H1 (cell line): ENCODE measurements around the gene MEIOB. TPM values are rescaled to one million over a fixed set of nuclear protein-coding genes. Genes with fewer than 3 reads are reported as not detected.

Experiments
- CTCF ChIA-PET: fragments of 300-600 bp; sonication (Branson Sonifier 250); formaldehyde crosslinking; loops from one replicate; lab custom pipeline; 2021; ENCODE audit not compliant: partially characterized antibody; lab: Charles Lee
- POLR2A ChIA-PET: fragments of 300-600 bp; sonication (Branson Sonifier 250); formaldehyde crosslinking; loops from one replicate; lab custom pipeline; 2021; ENCODE audit warnings: inconsistent platforms; ENCODE audit not compliant: partially characterized antibody; lab: Charles Lee
- DNase-seq, 2 experiments: peaks; one replicate each; pipeline versions ENCODE4 v3.0.0 to v3.0.0-alpha.2; 2010 to 2022; ENCODE audit warnings: low spot score in 2 of 2, low read depth in 1 of 2, mixed read lengths in 1 of 2
- FAIRE-seq: peaks from 2 replicates; lab custom pipeline; 2011; peaks lifted over from hg19 to GRCh38; lab: Jason Lieb, UNC
- H2AFZ ChIP-seq: 2 replicates; pipeline ENCODE4 v1.8.1; 2012; ENCODE audit warnings: low read length, inconsistent platforms
- H2AK5ac ChIP-seq: 2 replicates; pipeline ENCODE4 v1.6.1; 2013; ENCODE audit warnings: low read depth, low read length
- H2BK120ac ChIP-seq: replicated peaks from 2 replicates; pipeline ENCODE3; 2013; ENCODE audit warnings: low read depth, low read length, inconsistent platforms
- H2BK12ac ChIP-seq: 2 replicates; pipeline ENCODE4 v1.6.1; 2013; ENCODE audit warnings: low read depth, low read length
- H2BK15ac ChIP-seq: 2 replicates; pipeline ENCODE4 v1.6.1; 2013; ENCODE audit warnings: low read length
- H2BK20ac ChIP-seq: 2 replicates; pipeline ENCODE4 v1.6.1; 2013; ENCODE audit warnings: low read length
- H2BK5ac ChIP-seq: 2 replicates; pipeline ENCODE4 v1.6.1; 2013; ENCODE audit warnings: low read depth, low read length
- H3K14ac ChIP-seq: 2 replicates; pipeline ENCODE4 v1.6.1; 2013; ENCODE audit warnings: inconsistent platforms; ENCODE audit not compliant: insufficient read length
- H3K18ac ChIP-seq: 2 replicates; pipeline ENCODE4 v1.6.1; 2013; ENCODE audit warnings: low read length; ENCODE audit errors: extremely low read depth
- H3K23ac ChIP-seq: 2 replicates; pipeline ENCODE4 v1.6.1; 2013; ENCODE audit warnings: inconsistent platforms; ENCODE audit not compliant: insufficient read length
- H3K23me2 ChIP-seq: 2 replicates; pipeline ENCODE4 v1.6.1; 2013; ENCODE audit warnings: low read depth, low read length
- H3K27ac ChIP-seq: 2 replicates; pipeline ENCODE4 v1.6.1; 2011; ENCODE audit warnings: low read depth, low read length, inconsistent platforms
- H3K27me3 ChIP-seq, 4 experiments: replicated peaks in 1 of 4; 1 replicate in 1 of 4; 2 replicates in 3 of 4; pipeline versions ENCODE4 v1.6.1 to v1.8.1; 2011 to 2013; ENCODE audit warnings: low read length in 3 of 4, mild to moderate bottlenecking in 3 of 4, inconsistent platforms in 2 of 4, mixed read lengths in 2 of 4, moderate library complexity in 1 of 4; ENCODE audit not compliant: control insufficient read depth in 3 of 4, insufficient read depth in 3 of 4; ENCODE audit errors: extremely low read depth in 1 of 4
- H3K36me3 ChIP-seq, 4 experiments: 2 replicates each; pipeline versions ENCODE4 v1.6.1 to v1.8.1; 2011 to 2013; ENCODE audit warnings: mild to moderate bottlenecking in 4 of 4, low read length in 3 of 4, moderate library complexity in 2 of 4, control low read depth in 1 of 4, inconsistent platforms in 1 of 4; ENCODE audit not compliant: insufficient read depth in 4 of 4, control insufficient read depth in 2 of 4
- H3K4ac ChIP-seq: replicated peaks from 2 replicates; pipeline ENCODE3; 2013; ENCODE audit warnings: low read length, low read depth, mixed read lengths, inconsistent platforms; ENCODE audit not compliant: insufficient read length
- H3K4me1 ChIP-seq, 4 experiments: replicated peaks in 1 of 4; 1 replicate in 1 of 4; 2 replicates in 3 of 4; pipeline versions ENCODE4 v1.6.1 to v1.8.1; 2011 to 2013; ENCODE audit warnings: low read length in 3 of 4, inconsistent platforms in 2 of 4, mixed read lengths in 1 of 4; ENCODE audit not compliant: insufficient read depth in 4 of 4, control insufficient read depth in 3 of 4
- H3K4me2 ChIP-seq, 2 experiments: 2 replicates each; pipeline versions ENCODE4 v1.6.1 to v1.8.1; 2011 to 2013; ENCODE audit warnings: low read depth in 2 of 2, low read length in 2 of 2, control low read depth in 1 of 2, inconsistent platforms in 1 of 2, mild to moderate bottlenecking in 1 of 2; ENCODE audit not compliant: insufficient read depth in 1 of 2
- H3K4me3 ChIP-seq, 4 experiments: fragments of 200-600, 300-600 bp in 1 of 4; sonication (generic), shearing (Covaris generic), sonication (Bioruptor Twin) in 1 of 4; 2 replicates each; pipeline versions ENCODE4 v1.5.1 to v1.8.1; 2011 to 2016; ENCODE audit warnings: low read length in 4 of 4, low read depth in 3 of 4, control low read depth in 2 of 4, inconsistent platforms in 2 of 4, mild to moderate bottlenecking in 2 of 4, mixed read lengths in 1 of 4, moderate library complexity in 1 of 4; ENCODE audit not compliant: insufficient read depth in 2 of 4; ENCODE audit errors: extremely low read depth in 1 of 4
- H3K56ac ChIP-seq: replicated peaks from 2 replicates; pipeline ENCODE3; 2013; ENCODE audit warnings: low read depth, mild to moderate bottlenecking, mixed read lengths, low read length, inconsistent platforms; ENCODE audit not compliant: insufficient read length
- H3K79me1 ChIP-seq: 2 replicates; pipeline ENCODE4 v1.6.1; 2013; ENCODE audit warnings: low read depth, low read length, control low read depth
- H3K79me2 ChIP-seq, 2 experiments: 2 replicates each; pipeline versions ENCODE4 v1.6.1 to v1.8.1; 2012 to 2013; ENCODE audit warnings: low read length in 2 of 2, mild to moderate bottlenecking in 2 of 2, inconsistent platforms in 1 of 2; ENCODE audit not compliant: insufficient read depth in 2 of 2, control insufficient read depth in 1 of 2
- H3K9ac ChIP-seq, 4 experiments: replicated peaks in 1 of 4; 1 replicate in 1 of 4; 2 replicates in 3 of 4; pipeline versions ENCODE4 v1.6.1 to v1.8.1; 2011 to 2013; ENCODE audit warnings: low read depth in 3 of 4, low read length in 3 of 4, control low read depth in 2 of 4, mild to moderate bottlenecking in 2 of 4, moderate library complexity in 2 of 4, inconsistent platforms in 1 of 4; ENCODE audit errors: extremely low read depth in 1 of 4
- H3K9me3 ChIP-seq, 2 experiments: 2 replicates each; pipeline versions ENCODE4 v1.6.1 to v1.8.1; 2012 to 2013; ENCODE audit warnings: mild to moderate bottlenecking in 2 of 2, moderate library complexity in 2 of 2, control low read depth in 1 of 2, inconsistent platforms in 1 of 2, low read depth in 1 of 2, low read length in 1 of 2, mixed read lengths in 1 of 2; ENCODE audit not compliant: insufficient read depth in 2 of 2
- H4K20me1 ChIP-seq, 2 experiments: replicated peaks in 1 of 2; 2 replicates each; pipeline versions ENCODE3 to v1.8.1; 2011 to 2013; ENCODE audit warnings: inconsistent platforms in 2 of 2, low read length in 2 of 2, mild to moderate bottlenecking in 1 of 2; ENCODE audit not compliant: insufficient read depth in 2 of 2, control insufficient read depth in 1 of 2
- H4K5ac ChIP-seq: 2 replicates; pipeline ENCODE4 v1.6.1; 2013; ENCODE audit warnings: low read length, low read depth, mixed read lengths, inconsistent platforms; ENCODE audit not compliant: insufficient read length
- H4K8ac ChIP-seq: 2 replicates; pipeline ENCODE4 v1.8.0; 2013; ENCODE audit warnings: mild to moderate bottlenecking, moderate library complexity, low read length, inconsistent platforms; ENCODE audit not compliant: insufficient read depth; ENCODE audit errors: extremely low read depth
- H4K91ac ChIP-seq: replicated peaks from 2 replicates; pipeline ENCODE3; 2013; ENCODE audit warnings: low read length, mixed read lengths, inconsistent platforms; ENCODE audit not compliant: insufficient read length
- NANOG ChIP-seq: IDR thresholded peaks from 2 replicates; pipeline ENCODE4 v1.6.1; 2011; ENCODE audit warnings: low read length, low read depth, mild to moderate bottlenecking, inconsistent platforms; ENCODE audit not compliant: insufficient read depth, poor library complexity, severe bottlenecking
- WGBS, 2 experiments: shearing (Covaris generic) in 1 of 2; methylation state at CpG; one replicate each; pipeline versions ENCODE4 v1.1.6 to v1.1.7; 2013 to 2015; ENCODE audit warnings: low lambda C conversion rate in 2 of 2, mixed read lengths in 2 of 2, inconsistent platforms in 1 of 2, low coverage in 1 of 2, missing lambda C conversion rate in 1 of 2; ENCODE audit not compliant: insufficient replicate concordance in 2 of 2, insufficient coverage in 1 of 2, insufficient read length in 1 of 2; ENCODE audit errors: extremely low coverage in 1 of 2, missing lambda C conversion rate in 1 of 2; 5-methylcytosine and 5-hydroxymethylcytosine counted together
- polyA plus RNA-seq, 7 experiments: library from polyadenylated mRNA; depleted of rRNA in 3 of 7; stranded (reverse) in 5 of 7; unstranded in 2 of 7; fragments of >200 nt in 5 of 7; fragments of 200-250 nt in 2 of 7; gene quantifications; 1 replicate in 5 of 7; 2 replicates in 1 of 7; 4 replicates in 1 of 7; pipeline versions ENCODE4 v1.2.1 to v1.2.3, GENCODE V29; 2011 to 2013; ENCODE audit warnings: missing spikeins in 2 of 7, mixed read lengths in 2 of 7
- total RNA-seq: library from RNA; stranded (reverse); fragmentation: NEBNext Ultra II Directional; extraction: Animal tissue kit (Norgen Biotek cat#: 25700); gene quantifications from 2 replicates; pipeline ENCODE4 v1.2.1, GENCODE V29; 2021

MEIOB gene
- total and polyA plus RNA-seq, 2 of the 8 experiments (the other 6 are each of a cell fraction or from before 2014, with no cell fraction given) = 0.63 to 1.1 TPM

DNA sequence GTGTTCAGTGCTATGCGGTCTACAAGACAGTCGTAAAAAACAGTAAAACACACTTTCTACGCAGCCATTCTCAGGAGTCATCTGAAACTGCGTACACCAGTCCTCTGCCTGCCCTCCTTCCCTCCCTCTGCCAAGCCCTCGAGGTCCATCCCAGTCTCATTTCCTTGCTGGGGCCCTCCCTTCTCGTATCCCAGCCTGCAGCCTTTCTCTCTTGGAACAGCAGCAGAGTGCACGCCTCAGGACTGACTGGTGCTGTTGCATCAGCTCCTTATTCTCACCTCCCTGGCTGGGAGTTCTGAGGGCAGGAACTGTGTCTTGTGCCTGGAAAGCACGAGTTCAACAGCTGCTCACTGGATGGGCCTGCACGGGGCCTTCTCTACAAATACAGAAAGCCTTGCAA lies 32.4 kb downstream of the MEIOB start:
- DNase-seq (no peak), FAIRE-seq (no peak)
- Histone ChIP-seq H3K9me3 (no peaks in the 10 kb centered on the region), H3K27me3 (no peaks in the 10 kb centered on the region; a peak in 2 of 7 replicates), H3K27ac (no peak overlapping the region), H3K23ac (no peak overlapping the region), H3K56ac (no peak overlapping the region), H3K79me1 (no peaks in the 10 kb centered on the region), H3K14ac (no peak overlapping the region), H2BK120ac (no peak overlapping the region), H2BK20ac (no peak overlapping the region), H4K20me1 (no peaks in the 10 kb centered on the region), H2AK5ac (no peak overlapping the region), H3K9ac (no peak overlapping the region), H4K8ac (peak overlapping the region; percentile 71; the same call in 1 of the 2 replicates), H3K23me2 (no peaks in the 10 kb centered on the region), H3K4me1 (no peaks in the 10 kb centered on the region), H4K5ac (no peak overlapping the region), H3K4me2 (no peak overlapping the region), H2BK15ac (no peak overlapping the region), H3K79me2 (no peaks in the 10 kb centered on the region), H2BK12ac (no peak overlapping the region), H2AFZ (no peak overlapping the region), H4K91ac (no peak overlapping the region), H3K4me3 (no peak overlapping the region), H2BK5ac (no peak overlapping the region), H3K18ac (no peak overlapping the region), H3K4ac (no peak overlapping the region), H3K36me3 (no peaks in the 10 kb centered on the region)
- 73% methylated on average over 9 of the region's 9 CpGs; no CpG with 5 or more reads in 1 of the 2 experiments for WGBS, 2 experiments
- POLR2A ChIA-PET = no interaction called here
- CTCF ChIA-PET = interaction anchor here (0.6 kb wide), 1 partner anchor 753 kb away, joined by 3 read pairs; no protein-coding TSS in a partner anchor
- TF ChIP-seq NANOG = no peak
